ENCODE results near the gene KIF1C. TPM values are rescaled to one million over a fixed set of nuclear protein-coding genes. Genes with fewer than 3 reads are reported as not detected.

The KIF1C gene
- total RNA-seq, 2 donors from 2014 or later: 108 to 133 TPM

DNA sequence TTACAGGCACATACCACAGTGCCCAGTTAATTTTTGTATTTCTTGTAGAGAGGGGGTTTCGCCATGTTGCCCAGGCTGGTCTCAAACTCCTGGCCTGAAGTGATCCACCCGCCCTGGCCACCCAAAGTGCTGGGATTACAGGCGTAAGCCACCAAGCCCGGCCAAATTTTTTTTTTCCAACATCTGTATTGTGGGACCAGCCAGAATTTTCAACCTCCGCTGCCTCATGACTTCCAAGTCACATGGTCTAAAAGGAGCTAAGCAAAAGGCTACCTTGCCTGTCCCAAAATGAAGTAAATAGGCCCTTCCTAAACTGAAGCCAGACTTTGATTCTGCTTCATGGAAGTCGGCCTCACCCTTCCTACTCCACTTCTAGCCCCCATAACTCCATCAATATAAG is 25.9 kb upstream of the KIF1C start:
- Histone ChIP-seq H3K27ac (ENCODE audit: low read depth, low read length) (no peak overlapping the region), H3K9ac (ENCODE audit: extremely low read depth, low read length, poor library complexity, severe bottlenecking) (no peak overlapping the region), H3K4me3 (ENCODE audit: low read length) (no peak overlapping the region), H3K4me1 (ENCODE audit: control insufficient read depth, insufficient read depth, low read length) (peaks cover 6% of the 10 kb centered on the region), H3K27me3 (ENCODE audit: control insufficient read depth, insufficient read depth, low read length, poor library complexity, severe bottlenecking) (no peaks in the 10 kb centered on the region), H3K9me3 (ENCODE audit: control insufficient read depth, low read length) (no peaks in the 10 kb centered on the region), H3K36me3 (ENCODE audit: control insufficient read depth, insufficient read depth, low read length) (peaks cover 43% of the 10 kb centered on the region)
- Mint-ChIP-seq H3K27me3 (ENCODE audit: insufficient read depth) (peaks cover 30% of the 10 kb centered on the region), H3K4me3 (no peak overlapping the region), H3K9me3 (no peaks in the 10 kb centered on the region), H3K4me1 (peaks cover 23% of the 10 kb centered on the region), H3K36me3 (ENCODE audit: low read depth) (peaks cover 19% of the 10 kb centered on the region), H3K27ac (no peak overlapping the region)
- DNase-seq: peak; percentile 40
- 84 to 100% methylated on average over 6 of the region's 6 CpGs for WGBS, 2 experiments (ENCODE audit: insufficient coverage in 1 of 2, insufficient read length in 1 of 2)
- TF ChIP-seq, protein P1, sequence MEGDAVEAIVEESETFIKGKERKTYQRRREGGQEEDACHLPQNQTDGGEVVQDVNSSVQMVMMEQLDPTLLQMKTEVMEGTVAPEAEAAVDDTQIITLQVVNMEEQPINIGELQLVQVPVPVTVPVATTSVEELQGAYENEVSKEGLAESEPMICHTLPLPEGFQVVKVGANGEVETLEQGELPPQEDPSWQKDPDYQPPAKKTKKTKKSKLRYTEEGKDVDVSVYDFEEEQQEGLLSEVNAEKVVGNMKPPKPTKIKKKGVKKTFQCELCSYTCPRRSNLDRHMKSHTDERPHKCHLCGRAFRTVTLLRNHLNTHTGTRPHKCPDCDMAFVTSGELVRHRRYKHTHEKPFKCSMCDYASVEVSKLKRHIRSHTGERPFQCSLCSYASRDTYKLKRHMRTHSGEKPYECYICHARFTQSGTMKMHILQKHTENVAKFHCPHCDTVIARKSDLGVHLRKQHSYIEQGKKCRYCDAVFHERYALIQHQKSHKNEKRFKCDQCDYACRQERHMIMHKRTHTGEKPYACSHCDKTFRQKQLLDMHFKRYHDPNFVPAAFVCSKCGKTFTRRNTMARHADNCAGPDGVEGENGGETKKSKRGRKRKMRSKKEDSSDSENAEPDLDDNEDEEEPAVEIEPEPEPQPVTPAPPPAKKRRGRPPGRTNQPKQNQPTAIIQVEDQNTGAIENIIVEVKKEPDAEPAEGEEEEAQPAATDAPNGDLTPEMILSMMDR (conservative IDR thresholded peaks at IDR 0.05): no peak

DNA sequence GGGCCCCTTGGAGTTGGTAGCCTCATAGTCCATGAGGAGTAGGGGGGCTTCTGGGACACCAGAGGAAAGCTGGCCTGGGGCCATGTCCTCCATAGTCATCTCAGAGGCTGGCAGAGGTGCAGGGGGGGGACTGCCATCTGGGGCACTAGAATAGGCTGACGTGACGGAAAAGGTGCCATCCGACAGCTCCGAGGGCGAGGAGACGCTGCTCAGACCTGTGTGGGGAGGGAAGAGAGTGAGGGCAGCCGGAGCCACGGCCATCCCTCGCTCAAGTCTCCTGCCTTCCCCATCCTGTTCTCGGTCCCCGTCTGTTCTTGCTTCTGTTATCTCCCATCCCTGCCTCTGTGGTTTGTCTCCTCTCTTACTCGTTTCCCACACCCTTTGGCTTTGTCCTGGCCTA is 25.4 kb upstream of the KIF1C start:
- WGBS, 2 experiments (ENCODE audit: insufficient coverage in 1 of 2, insufficient read length in 1 of 2): 97 to 100% methylated on average over 6 to 12 of the region's 12 CpGs
- no peaks in the 10 kb centered on the region for H3K9me3 Mint-ChIP-seq

DNA sequence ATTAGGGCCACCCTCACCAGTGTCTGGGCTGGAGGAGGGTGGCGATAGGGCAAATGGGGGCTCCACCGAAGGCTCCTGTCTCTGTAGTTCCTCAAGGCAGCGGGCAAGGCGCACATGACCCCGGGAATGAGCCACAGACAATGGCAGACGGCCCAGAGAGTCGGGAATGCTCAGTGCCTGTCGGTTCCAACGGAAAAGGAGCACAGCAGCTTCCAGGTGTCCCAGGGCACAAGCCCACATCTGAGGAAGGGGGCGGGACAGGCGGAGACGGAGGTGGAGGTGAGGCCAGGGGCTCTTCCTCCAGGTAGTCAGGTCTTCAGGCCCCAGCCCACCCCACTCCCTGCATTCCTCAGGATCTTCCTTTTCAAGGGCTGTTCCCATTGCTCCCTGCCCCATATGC is 25.0 kb upstream of the KIF1C start:
- Histone ChIP-seq H3K9ac (ENCODE audit: extremely low read depth, low read length, poor library complexity, severe bottlenecking) (no peak overlapping the region), H3K4me1 (ENCODE audit: control insufficient read depth, insufficient read depth, low read length) (peaks cover 6% of the 10 kb centered on the region), H3K36me3 (ENCODE audit: control insufficient read depth, insufficient read depth, low read length) (peaks cover 52% of the 10 kb centered on the region), H3K9me3 (ENCODE audit: control insufficient read depth, low read length) (no peaks in the 10 kb centered on the region), H3K27ac (ENCODE audit: low read depth, low read length) (no peak overlapping the region), H3K27me3 (ENCODE audit: control insufficient read depth, insufficient read depth, low read length, poor library complexity, severe bottlenecking) (peaks cover 4% of the 10 kb centered on the region), H3K4me3 (ENCODE audit: low read length) (no peak overlapping the region)
- TF ChIP-seq, protein P1 (conservative IDR thresholded peaks at IDR 0.05): no peak
- Mint-ChIP-seq H3K4me1 (peaks cover 23% of the 10 kb centered on the region), H3K27ac (peak overlapping the region; percentile 60), H3K36me3 (ENCODE audit: low read depth) (peaks cover 27% of the 10 kb centered on the region), H3K9me3 (no peaks in the 10 kb centered on the region), H3K4me3 (no peak overlapping the region), H3K27me3 (ENCODE audit: insufficient read depth) (peaks cover 39% of the 10 kb centered on the region)
- peak; percentile 89 for DNase-seq
- 86 to 91% methylated on average over 9 to 12 of the region's 12 CpGs for WGBS, 2 experiments (ENCODE audit: insufficient coverage in 1 of 2, insufficient read length in 1 of 2)

More for the DNA sequence above, 25.4 kb upstream of the KIF1C start:
- H3K4me1 ChIP-seq (ENCODE audit: control insufficient read depth, insufficient read depth, low read length): peaks cover 6% of the 10 kb centered on the region
- H3K4me3 ChIP-seq (ENCODE audit: low read length): no peak overlapping the region
- H3K4me1 Mint-ChIP-seq: peaks cover 23% of the 10 kb centered on the region
- TF ChIP-seq, protein P1 (conservative IDR thresholded peaks at IDR 0.05): no peak
- H3K4me3 Mint-ChIP-seq: no peak overlapping the region
- peaks cover 48% of the 10 kb centered on the region for H3K36me3 ChIP-seq (ENCODE audit: control insufficient read depth, insufficient read depth, low read length)
- H3K9ac ChIP-seq (ENCODE audit: extremely low read depth, low read length, poor library complexity, severe bottlenecking): no peak overlapping the region
- no peaks in the 10 kb centered on the region for H3K27me3 ChIP-seq (ENCODE audit: control insufficient read depth, insufficient read depth, low read length, poor library complexity, severe bottlenecking)
- no peak overlapping the region for H3K27ac ChIP-seq (ENCODE audit: low read depth, low read length)
- DNase-seq: no peak
- peak overlapping the region; percentile 60 for H3K27ac Mint-ChIP-seq
- H3K9me3 ChIP-seq (ENCODE audit: control insufficient read depth, low read length): no peaks in the 10 kb centered on the region
- peaks cover 22% of the 10 kb centered on the region for H3K36me3 Mint-ChIP-seq (ENCODE audit: low read depth)
- H3K27me3 Mint-ChIP-seq (ENCODE audit: insufficient read depth): peaks cover 35% of the 10 kb centered on the region

Measured in endodermal cell (in vitro differentiated cells).